HL-60 (cell line): Measurements from ENCODE around the gene DGKI.

Experiments
- CTCF ChIP-seq: IDR thresholded peaks from one replicate; pipeline ENCODE4 v1.5.1; 2011; ENCODE audit warnings: low read length, control low read depth, inconsistent platforms; ENCODE audit not compliant: insufficient read depth
- GABPA ChIP-seq: IDR thresholded peaks from 2 replicates; pipeline ENCODE4 v1.6.1; 2012; ENCODE audit warnings: low read depth
- POLR2AphosphoS5 ChIP-seq: IDR thresholded peaks from 2 replicates; pipeline ENCODE4 v1.6.1; 2012; ENCODE audit warnings: low read depth
- REST ChIP-seq: IDR thresholded peaks from 2 replicates; pipeline ENCODE4 v1.6.1; 2012; ENCODE audit warnings: low read depth; ENCODE audit not compliant: insufficient replicate concordance

- TF ChIP-seq CTCF = no peak
- TF ChIP-seq POLR2AphosphoS5 = no peak
- no peak for TF ChIP-seq REST
- TF ChIP-seq GABPA = no peak
Measured at GRCh38 chr7:137886746-137887145, 40.0 kb upstream of the DGKI start.
